ENCODE data around the gene KLK4.

KLK4 gene

GRCh38 chr19:50949861-50950260 lies 38.7 kb upstream of the KLK4 start:
- no peak for TF ChIP-seq FOXM1 (IDR thresholded peaks at IDR 0.05; ENCODE audit: borderline replicate concordance, low read depth)
- no peak for TF ChIP-seq EGR1 (IDR thresholded peaks at IDR 0.05)
- no peak for TF ChIP-seq YY1 (IDR thresholded peaks at IDR 0.05; ENCODE audit: low read depth)
- TF ChIP-seq MAX (IDR thresholded peaks at IDR 0.05) = no peak
- TF ChIP-seq USF1 (IDR thresholded peaks at IDR 0.05) = no peak
- TF ChIP-seq REST (IDR thresholded peaks at IDR 0.05; ENCODE audit: low read depth) = no peak
- TF ChIP-seq CREB1 (IDR thresholded peaks at IDR 0.05; ENCODE audit: low read depth) = no peak
- no peak for TF ChIP-seq CEBPB (IDR thresholded peaks at IDR 0.05)
- TF ChIP-seq TCF12 (IDR thresholded peaks at IDR 0.05; ENCODE audit: low read depth) = no peak

GRCh38 chr19:50947123-50947522 lies 35.9 kb upstream of the KLK4 start:
- TF ChIP-seq TEAD4 (IDR thresholded peaks at IDR 0.05) = no peak
- TF ChIP-seq FOXM1 (IDR thresholded peaks at IDR 0.05; ENCODE audit: borderline replicate concordance, low read depth) = no peak

GRCh38 chr19:50944795-50945194 lies 33.6 kb upstream of the KLK4 start:
- TF ChIP-seq MAX (IDR thresholded peaks at IDR 0.05) (no peak), YY1 (IDR thresholded peaks at IDR 0.05; ENCODE audit: low read depth) (no peak), TEAD4 (IDR thresholded peaks at IDR 0.05) (no peak), EP300 (IDR thresholded peaks at IDR 0.05; ENCODE audit: borderline replicate concordance) (no peak), FOXM1 (IDR thresholded peaks at IDR 0.05; ENCODE audit: borderline replicate concordance, low read depth) (no peak), EGR1 (IDR thresholded peaks at IDR 0.05) (no peak), ZBTB7A (IDR thresholded peaks at IDR 0.05; ENCODE audit: low read depth) (no peak), CEBPB (IDR thresholded peaks at IDR 0.05) (no peak), TCF12 (IDR thresholded peaks at IDR 0.05; ENCODE audit: low read depth) (no peak)

DNA sequence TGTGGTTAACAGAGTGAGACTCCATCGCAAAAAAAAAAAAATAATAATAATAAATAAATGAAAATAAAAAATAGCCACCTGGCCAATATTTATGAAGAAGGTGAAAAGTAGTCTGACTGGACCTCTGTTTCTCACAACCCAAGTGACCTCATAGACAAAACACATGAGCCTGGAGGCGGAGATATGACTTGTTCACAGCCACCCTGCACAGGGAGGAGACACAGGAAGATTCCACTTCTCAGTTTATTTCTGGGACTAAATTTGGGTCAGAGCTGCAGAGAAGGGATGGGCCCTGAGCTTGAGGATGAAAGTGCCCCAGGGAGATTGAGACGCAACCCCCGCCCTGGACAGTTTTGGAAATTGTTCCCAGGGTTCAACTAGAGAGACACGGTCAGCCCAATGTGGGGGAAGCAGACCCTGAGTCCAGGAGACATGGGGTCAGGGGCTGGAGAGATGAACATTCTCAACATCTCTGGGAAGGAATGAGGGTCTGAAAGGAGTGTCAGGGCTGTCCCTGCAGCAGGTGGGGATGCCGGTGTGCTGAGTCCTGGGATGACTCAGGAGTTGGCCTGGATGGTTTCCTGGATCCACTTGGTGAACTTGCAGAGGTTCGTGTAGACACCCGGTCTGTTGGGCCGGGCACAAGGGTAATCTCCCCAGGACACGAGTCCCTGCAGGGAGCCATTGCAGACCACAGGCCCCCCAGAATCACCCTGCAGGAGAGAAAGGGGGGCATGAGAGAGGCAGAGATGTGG lies 32.1 kb upstream of the KLK4 start:
- TF ChIP-seq ZBTB7A (IDR thresholded peaks at IDR 0.05; ENCODE audit: low read depth) (no peak), YY1 (IDR thresholded peaks at IDR 0.05; ENCODE audit: low read depth) (no peak), USF1 (IDR thresholded peaks at IDR 0.05) (no peak)

DNA sequence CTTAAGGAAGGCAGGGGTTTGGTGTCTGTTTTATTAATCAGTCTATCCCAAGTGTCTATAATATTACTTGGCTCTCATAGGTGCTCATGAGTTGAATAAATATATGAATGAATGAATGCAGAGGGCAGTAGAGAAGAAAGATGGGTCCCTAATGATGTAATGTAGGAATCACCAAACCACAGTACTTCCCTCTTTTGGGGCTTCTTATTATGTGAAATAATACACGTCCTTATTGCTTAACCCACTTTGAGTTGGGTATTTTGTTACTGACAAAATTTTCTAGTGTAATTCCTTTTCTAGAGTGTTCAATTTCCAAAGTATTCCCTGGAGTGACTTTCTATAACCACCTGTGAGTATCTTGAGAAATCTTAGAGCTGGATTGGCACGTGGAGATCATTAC lies 28.4 kb upstream of the KLK4 start:
- TF ChIP-seq YY1 (IDR thresholded peaks at IDR 0.05; ENCODE audit: low read depth) = no peak
- TF ChIP-seq NFIC (IDR thresholded peaks at IDR 0.05) = no peak
- TF ChIP-seq EGR1 (IDR thresholded peaks at IDR 0.05) = no peak
- TF ChIP-seq RAD21 (IDR thresholded peaks at IDR 0.05; ENCODE audit: low read depth) = no peak
- TF ChIP-seq USF1 (IDR thresholded peaks at IDR 0.05) = no peak
- TF ChIP-seq MAX (IDR thresholded peaks at IDR 0.05) = no peak
- TF ChIP-seq CREB1 (IDR thresholded peaks at IDR 0.05; ENCODE audit: low read depth) = no peak
- no peak for TF ChIP-seq ZBTB7A (IDR thresholded peaks at IDR 0.05; ENCODE audit: low read depth)
- TF ChIP-seq FOXM1 (IDR thresholded peaks at IDR 0.05; ENCODE audit: borderline replicate concordance, low read depth) = no peak
- TF ChIP-seq CEBPB (IDR thresholded peaks at IDR 0.05) = no peak
- no peak for TF ChIP-seq TAF1 (IDR thresholded peaks at IDR 0.05; ENCODE audit: low read depth)
- TF ChIP-seq REST (IDR thresholded peaks at IDR 0.05; ENCODE audit: low read depth) = no peak
- TF ChIP-seq EP300 (IDR thresholded peaks at IDR 0.05; ENCODE audit: borderline replicate concordance) = no peak
- TF ChIP-seq TEAD4 (IDR thresholded peaks at IDR 0.05) = no peak

GRCh38 chr19:50933640-50934039 lies 22.4 kb upstream of the KLK4 start:
- TF ChIP-seq FOXM1 (IDR thresholded peaks at IDR 0.05; ENCODE audit: borderline replicate concordance, low read depth) = no peak
- TF ChIP-seq MAX (IDR thresholded peaks at IDR 0.05) = no peak
- no peak for TF ChIP-seq TCF12 (IDR thresholded peaks at IDR 0.05; ENCODE audit: low read depth)
- no peak for TF ChIP-seq EGR1 (IDR thresholded peaks at IDR 0.05)
- no peak for TF ChIP-seq YY1 (IDR thresholded peaks at IDR 0.05; ENCODE audit: low read depth)
- TF ChIP-seq ZBTB7A (IDR thresholded peaks at IDR 0.05; ENCODE audit: low read depth) = no peak
- no peak for TF ChIP-seq USF1 (IDR thresholded peaks at IDR 0.05)
- no peak for TF ChIP-seq REST (IDR thresholded peaks at IDR 0.05; ENCODE audit: low read depth)
- TF ChIP-seq RAD21 (IDR thresholded peaks at IDR 0.05; ENCODE audit: low read depth) = no peak
- TF ChIP-seq TEAD4 (IDR thresholded peaks at IDR 0.05) = no peak
- TF ChIP-seq CREB1 (IDR thresholded peaks at IDR 0.05; ENCODE audit: low read depth) = no peak
- no peak for TF ChIP-seq TAF1 (IDR thresholded peaks at IDR 0.05; ENCODE audit: low read depth)
- TF ChIP-seq NFIC (IDR thresholded peaks at IDR 0.05) = no peak
- no peak for TF ChIP-seq EP300 (IDR thresholded peaks at IDR 0.05; ENCODE audit: borderline replicate concordance)
- no peak for TF ChIP-seq CEBPB (IDR thresholded peaks at IDR 0.05)

Measured in Ishikawa (cell line).